H1 (cell line): ENCODE measurements around the gene GRID1. TPM values are rescaled to one million over a fixed set of nuclear protein-coding genes. Genes with fewer than 3 reads are reported as not detected.

Experiments
- CTCF ChIA-PET: fragments of 300-600 bp; sonication (Branson Sonifier 250); formaldehyde crosslinking; loops from one replicate; lab custom pipeline; 2021; ENCODE audit not compliant: partially characterized antibody; lab: Charles Lee
- POLR2A ChIA-PET: fragments of 300-600 bp; sonication (Branson Sonifier 250); formaldehyde crosslinking; loops from one replicate; lab custom pipeline; 2021; ENCODE audit warnings: inconsistent platforms; ENCODE audit not compliant: partially characterized antibody; lab: Charles Lee
- DNase-seq, 2 experiments: peaks; one replicate each; pipeline versions ENCODE4 v3.0.0 to v3.0.0-alpha.2; 2010 to 2022; ENCODE audit warnings: low spot score in 2 of 2, low read depth in 1 of 2, mixed read lengths in 1 of 2
- FAIRE-seq: peaks from 2 replicates; lab custom pipeline; 2011; peaks lifted over from hg19 to GRCh38; lab: Jason Lieb, UNC
- H2AFZ ChIP-seq: 2 replicates; pipeline ENCODE4 v1.8.1; 2012; ENCODE audit warnings: low read length, inconsistent platforms
- H2AK5ac ChIP-seq: 2 replicates; pipeline ENCODE4 v1.6.1; 2013; ENCODE audit warnings: low read depth, low read length
- H2BK120ac ChIP-seq: replicated peaks from 2 replicates; pipeline ENCODE3; 2013; ENCODE audit warnings: low read depth, low read length, inconsistent platforms
- H2BK12ac ChIP-seq: 2 replicates; pipeline ENCODE4 v1.6.1; 2013; ENCODE audit warnings: low read depth, low read length
- H2BK15ac ChIP-seq: 2 replicates; pipeline ENCODE4 v1.6.1; 2013; ENCODE audit warnings: low read length
- H2BK20ac ChIP-seq: 2 replicates; pipeline ENCODE4 v1.6.1; 2013; ENCODE audit warnings: low read length
- H2BK5ac ChIP-seq: 2 replicates; pipeline ENCODE4 v1.6.1; 2013; ENCODE audit warnings: low read depth, low read length
- H3K14ac ChIP-seq: 2 replicates; pipeline ENCODE4 v1.6.1; 2013; ENCODE audit warnings: inconsistent platforms; ENCODE audit not compliant: insufficient read length
- H3K18ac ChIP-seq: 2 replicates; pipeline ENCODE4 v1.6.1; 2013; ENCODE audit warnings: low read length; ENCODE audit errors: extremely low read depth
- H3K23ac ChIP-seq: 2 replicates; pipeline ENCODE4 v1.6.1; 2013; ENCODE audit warnings: inconsistent platforms; ENCODE audit not compliant: insufficient read length
- H3K23me2 ChIP-seq: 2 replicates; pipeline ENCODE4 v1.6.1; 2013; ENCODE audit warnings: low read depth, low read length
- H3K27ac ChIP-seq: 2 replicates; pipeline ENCODE4 v1.6.1; 2011; ENCODE audit warnings: low read depth, low read length, inconsistent platforms
- H3K27me3 ChIP-seq, 4 experiments: replicated peaks in 1 of 4; 1 replicate in 1 of 4; 2 replicates in 3 of 4; pipeline versions ENCODE4 v1.6.1 to v1.8.1; 2011 to 2013; ENCODE audit warnings: low read length in 3 of 4, mild to moderate bottlenecking in 3 of 4, inconsistent platforms in 2 of 4, mixed read lengths in 2 of 4, moderate library complexity in 1 of 4; ENCODE audit not compliant: control insufficient read depth in 3 of 4, insufficient read depth in 3 of 4; ENCODE audit errors: extremely low read depth in 1 of 4
- H3K36me3 ChIP-seq, 4 experiments: 2 replicates each; pipeline versions ENCODE4 v1.6.1 to v1.8.1; 2011 to 2013; ENCODE audit warnings: mild to moderate bottlenecking in 4 of 4, low read length in 3 of 4, moderate library complexity in 2 of 4, control low read depth in 1 of 4, inconsistent platforms in 1 of 4; ENCODE audit not compliant: insufficient read depth in 4 of 4, control insufficient read depth in 2 of 4
- H3K4ac ChIP-seq: replicated peaks from 2 replicates; pipeline ENCODE3; 2013; ENCODE audit warnings: low read length, low read depth, mixed read lengths, inconsistent platforms; ENCODE audit not compliant: insufficient read length
- H3K4me1 ChIP-seq, 4 experiments: replicated peaks in 1 of 4; 1 replicate in 1 of 4; 2 replicates in 3 of 4; pipeline versions ENCODE4 v1.6.1 to v1.8.1; 2011 to 2013; ENCODE audit warnings: low read length in 3 of 4, inconsistent platforms in 2 of 4, mixed read lengths in 1 of 4; ENCODE audit not compliant: insufficient read depth in 4 of 4, control insufficient read depth in 3 of 4
- H3K4me2 ChIP-seq, 2 experiments: 2 replicates each; pipeline versions ENCODE4 v1.6.1 to v1.8.1; 2011 to 2013; ENCODE audit warnings: low read depth in 2 of 2, low read length in 2 of 2, control low read depth in 1 of 2, inconsistent platforms in 1 of 2, mild to moderate bottlenecking in 1 of 2; ENCODE audit not compliant: insufficient read depth in 1 of 2
- H3K4me3 ChIP-seq, 4 experiments: fragments of 200-600, 300-600 bp in 1 of 4; sonication (generic), shearing (Covaris generic), sonication (Bioruptor Twin) in 1 of 4; 2 replicates each; pipeline versions ENCODE4 v1.5.1 to v1.8.1; 2011 to 2016; ENCODE audit warnings: low read length in 4 of 4, low read depth in 3 of 4, control low read depth in 2 of 4, inconsistent platforms in 2 of 4, mild to moderate bottlenecking in 2 of 4, mixed read lengths in 1 of 4, moderate library complexity in 1 of 4; ENCODE audit not compliant: insufficient read depth in 2 of 4; ENCODE audit errors: extremely low read depth in 1 of 4
- H3K56ac ChIP-seq: replicated peaks from 2 replicates; pipeline ENCODE3; 2013; ENCODE audit warnings: low read depth, mild to moderate bottlenecking, mixed read lengths, low read length, inconsistent platforms; ENCODE audit not compliant: insufficient read length
- H3K79me1 ChIP-seq: 2 replicates; pipeline ENCODE4 v1.6.1; 2013; ENCODE audit warnings: low read depth, low read length, control low read depth
- H3K79me2 ChIP-seq, 2 experiments: 2 replicates each; pipeline versions ENCODE4 v1.6.1 to v1.8.1; 2012 to 2013; ENCODE audit warnings: low read length in 2 of 2, mild to moderate bottlenecking in 2 of 2, inconsistent platforms in 1 of 2; ENCODE audit not compliant: insufficient read depth in 2 of 2, control insufficient read depth in 1 of 2
- H3K9ac ChIP-seq, 4 experiments: replicated peaks in 1 of 4; 1 replicate in 1 of 4; 2 replicates in 3 of 4; pipeline versions ENCODE4 v1.6.1 to v1.8.1; 2011 to 2013; ENCODE audit warnings: low read depth in 3 of 4, low read length in 3 of 4, control low read depth in 2 of 4, mild to moderate bottlenecking in 2 of 4, moderate library complexity in 2 of 4, inconsistent platforms in 1 of 4; ENCODE audit errors: extremely low read depth in 1 of 4
- H3K9me3 ChIP-seq, 2 experiments: 2 replicates each; pipeline versions ENCODE4 v1.6.1 to v1.8.1; 2012 to 2013; ENCODE audit warnings: mild to moderate bottlenecking in 2 of 2, moderate library complexity in 2 of 2, control low read depth in 1 of 2, inconsistent platforms in 1 of 2, low read depth in 1 of 2, low read length in 1 of 2, mixed read lengths in 1 of 2; ENCODE audit not compliant: insufficient read depth in 2 of 2
- H4K20me1 ChIP-seq, 2 experiments: replicated peaks in 1 of 2; 2 replicates each; pipeline versions ENCODE3 to v1.8.1; 2011 to 2013; ENCODE audit warnings: inconsistent platforms in 2 of 2, low read length in 2 of 2, mild to moderate bottlenecking in 1 of 2; ENCODE audit not compliant: insufficient read depth in 2 of 2, control insufficient read depth in 1 of 2
- H4K5ac ChIP-seq: 2 replicates; pipeline ENCODE4 v1.6.1; 2013; ENCODE audit warnings: low read length, low read depth, mixed read lengths, inconsistent platforms; ENCODE audit not compliant: insufficient read length
- H4K8ac ChIP-seq: 2 replicates; pipeline ENCODE4 v1.8.0; 2013; ENCODE audit warnings: mild to moderate bottlenecking, moderate library complexity, low read length, inconsistent platforms; ENCODE audit not compliant: insufficient read depth; ENCODE audit errors: extremely low read depth
- H4K91ac ChIP-seq: replicated peaks from 2 replicates; pipeline ENCODE3; 2013; ENCODE audit warnings: low read length, mixed read lengths, inconsistent platforms; ENCODE audit not compliant: insufficient read length
- CHD2 ChIP-seq: IDR thresholded peaks from 2 replicates; pipeline ENCODE4 v1.6.1; 2012; ENCODE audit warnings: low read length, improper control_type of control experiment
- CREB1 ChIP-seq: IDR thresholded peaks from 2 replicates; pipeline ENCODE4 v1.6.1; 2012; ENCODE audit warnings: inconsistent platforms
- HDAC6 ChIP-seq: IDR thresholded peaks from one replicate; pipeline ENCODE4 v1.7.1; 2012; ENCODE audit warnings: low read depth, mild to moderate bottlenecking, inconsistent platforms, low read length, moderate library complexity
- NRF1 ChIP-seq: IDR thresholded peaks from 2 replicates; pipeline ENCODE4 v1.6.1; 2011; ENCODE audit warnings: mild to moderate bottlenecking, low read depth, low read length, improper control_type of control experiment
- SIN3A ChIP-seq, 2 experiments: IDR thresholded peaks in 1 of 2; conservative IDR thresholded peaks in 1 of 2; 2 replicates each; pipeline ENCODE4 v1.6.1; 2011 to 2012; ENCODE audit warnings: low read length in 2 of 2, improper control_type of control experiment in 1 of 2, low read depth in 1 of 2, mild to moderate bottlenecking in 1 of 2
- SIRT6 ChIP-seq: IDR thresholded peaks from one replicate; pipeline ENCODE4 v1.7.1; 2012; ENCODE audit warnings: low read length, inconsistent platforms
- WGBS, 2 experiments: shearing (Covaris generic) in 1 of 2; methylation state at CpG; one replicate each; pipeline versions ENCODE4 v1.1.6 to v1.1.7; 2013 to 2015; ENCODE audit warnings: low lambda C conversion rate in 2 of 2, mixed read lengths in 2 of 2, inconsistent platforms in 1 of 2, low coverage in 1 of 2, missing lambda C conversion rate in 1 of 2; ENCODE audit not compliant: insufficient replicate concordance in 2 of 2, insufficient coverage in 1 of 2, insufficient read length in 1 of 2; ENCODE audit errors: extremely low coverage in 1 of 2, missing lambda C conversion rate in 1 of 2; 5-methylcytosine and 5-hydroxymethylcytosine counted together
- polyA plus RNA-seq, 7 experiments: library from polyadenylated mRNA; depleted of rRNA in 3 of 7; stranded (reverse) in 5 of 7; unstranded in 2 of 7; fragments of >200 nt in 5 of 7; fragments of 200-250 nt in 2 of 7; gene quantifications; 1 replicate in 5 of 7; 2 replicates in 1 of 7; 4 replicates in 1 of 7; pipeline versions ENCODE4 v1.2.1 to v1.2.3, GENCODE V29; 2011 to 2013; ENCODE audit warnings: missing spikeins in 2 of 7, mixed read lengths in 2 of 7
- total RNA-seq: library from RNA; stranded (reverse); fragmentation: NEBNext Ultra II Directional; extraction: Animal tissue kit (Norgen Biotek cat#: 25700); gene quantifications from 2 replicates; pipeline ENCODE4 v1.2.1, GENCODE V29; 2021
- TF ChIP-seq, protein P1 (sequence below): IDR thresholded peaks from 2 replicates; pipeline ENCODE4 v1.6.1; 2011; ENCODE audit warnings: low read depth, mild to moderate bottlenecking, low read length; ENCODE audit not compliant: insufficient read depth
- TF ChIP-seq, protein P2 (sequence below), 3 experiments: IDR thresholded peaks; 1 replicate in 2 of 3; 2 replicates in 1 of 3; pipeline versions ENCODE4 v1.5.1 to v1.6.1; 2011; ENCODE audit warnings: low read length in 3 of 3, mild to moderate bottlenecking in 3 of 3, inconsistent platforms in 2 of 3, low read depth in 1 of 3, moderate library complexity in 1 of 3; ENCODE audit not compliant: insufficient read depth in 1 of 3; ENCODE audit errors: control extremely low read depth in 1 of 3

GRID1 gene
- total and polyA plus RNA-seq, 2 of the 8 experiments (the other 6 are each of a cell fraction or from before 2014, with no cell fraction given): 0.22 to 0.30 TPM

DNA sequence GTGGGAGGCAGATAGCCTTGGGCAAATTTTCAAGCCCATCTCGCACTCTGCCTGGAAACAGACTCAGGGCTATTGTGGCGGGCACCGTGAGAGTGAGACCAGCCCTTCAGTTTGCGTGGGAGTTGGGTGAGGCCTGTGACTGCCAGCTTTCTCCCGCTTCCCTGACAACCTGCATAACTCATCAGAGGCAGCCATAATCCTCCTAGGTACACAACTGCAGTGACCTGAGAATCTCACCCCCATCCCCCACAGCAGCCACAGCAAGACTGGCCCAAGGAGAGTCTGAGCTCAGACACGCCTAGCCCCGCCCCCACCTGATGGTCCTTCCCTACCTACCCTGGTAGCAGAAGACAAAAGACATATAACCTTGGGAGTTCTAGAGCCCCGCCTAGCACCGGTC is 275.4 kb downstream of the GRID1 start:
- POLR2A ChIA-PET: no interaction called here
- CTCF ChIA-PET: interaction anchor here (1.0 to 3.9 kb wide), 9 partner anchors 10 to 285 kb away, joined by 3 to 16 read pairs (median 4); no protein-coding TSS in a partner anchor
- DNase-seq (no peak), FAIRE-seq (no peak)
- H4K5ac ChIP-seq: no peak overlapping the region
- H3K27ac ChIP-seq: no peak overlapping the region
- no peak overlapping the region for H3K14ac ChIP-seq
- no peak overlapping the region for H3K4me3 ChIP-seq
- no peak for TF ChIP-seq CHD2
- TF ChIP-seq NRF1: no peak
- TF ChIP-seq, protein P1, sequence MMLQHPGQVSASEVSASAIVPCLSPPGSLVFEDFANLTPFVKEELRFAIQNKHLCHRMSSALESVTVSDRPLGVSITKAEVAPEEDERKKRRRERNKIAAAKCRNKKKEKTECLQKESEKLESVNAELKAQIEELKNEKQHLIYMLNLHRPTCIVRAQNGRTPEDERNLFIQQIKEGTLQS: no peak
- TF ChIP-seq SIN3A (conservative IDR thresholded peaks at IDR 0.05 in 1 of 2, IDR thresholded peaks at IDR 0.05 in 1 of 2; ENCODE audit: low read depth in 1 of 2, low read length in 2 of 2): no peak
- no peak for TF ChIP-seq SIRT6
- no peak for TF ChIP-seq HDAC6
- TF ChIP-seq, protein P2, sequence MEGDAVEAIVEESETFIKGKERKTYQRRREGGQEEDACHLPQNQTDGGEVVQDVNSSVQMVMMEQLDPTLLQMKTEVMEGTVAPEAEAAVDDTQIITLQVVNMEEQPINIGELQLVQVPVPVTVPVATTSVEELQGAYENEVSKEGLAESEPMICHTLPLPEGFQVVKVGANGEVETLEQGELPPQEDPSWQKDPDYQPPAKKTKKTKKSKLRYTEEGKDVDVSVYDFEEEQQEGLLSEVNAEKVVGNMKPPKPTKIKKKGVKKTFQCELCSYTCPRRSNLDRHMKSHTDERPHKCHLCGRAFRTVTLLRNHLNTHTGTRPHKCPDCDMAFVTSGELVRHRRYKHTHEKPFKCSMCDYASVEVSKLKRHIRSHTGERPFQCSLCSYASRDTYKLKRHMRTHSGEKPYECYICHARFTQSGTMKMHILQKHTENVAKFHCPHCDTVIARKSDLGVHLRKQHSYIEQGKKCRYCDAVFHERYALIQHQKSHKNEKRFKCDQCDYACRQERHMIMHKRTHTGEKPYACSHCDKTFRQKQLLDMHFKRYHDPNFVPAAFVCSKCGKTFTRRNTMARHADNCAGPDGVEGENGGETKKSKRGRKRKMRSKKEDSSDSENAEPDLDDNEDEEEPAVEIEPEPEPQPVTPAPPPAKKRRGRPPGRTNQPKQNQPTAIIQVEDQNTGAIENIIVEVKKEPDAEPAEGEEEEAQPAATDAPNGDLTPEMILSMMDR (IDR thresholded peaks at IDR 0.05; ENCODE audit: control extremely low read depth in 1 of 3, insufficient read depth in 1 of 3, low read depth in 1 of 3, low read length in 3 of 3): no peak
- TF ChIP-seq CREB1: no peak
- no peak overlapping the region for H4K91ac ChIP-seq
- H3K9me3 ChIP-seq: no peaks in the 10 kb centered on the region
- H3K23me2 ChIP-seq: peaks cover 3% of the 10 kb centered on the region; the same call in 1 of the 2 replicates
- no peaks in the 10 kb centered on the region for H3K27me3 ChIP-seq
- no peaks in the 10 kb centered on the region for H3K79me1 ChIP-seq
- no peak overlapping the region for H3K23ac ChIP-seq
- H2AK5ac ChIP-seq: no peak overlapping the region
- no peaks in the 10 kb centered on the region for H4K20me1 ChIP-seq
- H3K4me2 ChIP-seq: no peak overlapping the region
- H4K8ac ChIP-seq: no peak overlapping the region
- no peaks in the 10 kb centered on the region for H3K36me3 ChIP-seq
- H2BK120ac ChIP-seq: no peak overlapping the region
- H3K79me2 ChIP-seq: no peaks in the 10 kb centered on the region
- no peak overlapping the region for H2BK20ac ChIP-seq
- no peak overlapping the region for H2BK5ac ChIP-seq
- H3K4me1 ChIP-seq: peaks cover 0 to 3% (median 0%) of the 10 kb centered on the region in 4 experiments; a peak in 2 of 7 replicates
- H2BK15ac ChIP-seq: no peak overlapping the region
- H3K9ac ChIP-seq: no peak overlapping the region
- WGBS, 2 experiments: 98% methylated on average over 9 of the region's 9 CpGs; no CpG with 5 or more reads in 1 of the 2 experiments
- H2BK12ac ChIP-seq: no peak overlapping the region
- no peak overlapping the region for H2AFZ ChIP-seq
- no peak overlapping the region for H3K4ac ChIP-seq
- no peak overlapping the region for H3K18ac ChIP-seq
- no peak overlapping the region for H3K56ac ChIP-seq
